Hematopoietic multipotent progenitor cell treated with erythropoietin and hydrocortisone succinate and interleukin-3 and kit ligand, for 15 days (in vitro differentiated cells): Measurements from ENCODE around the gene MBOAT1.
"Not testable (repeated sequence)": the region's sequence is repeated elsewhere in the genome, so short reads cannot be mapped to it uniquely, and the experiment has no call there.

Source experiments
- DNase-seq: peaks from one replicate; pipeline ENCODE4 v3.0.0-alpha.2; 2015; ENCODE audit warnings: low spot score

Gene MBOAT1

DNA sequence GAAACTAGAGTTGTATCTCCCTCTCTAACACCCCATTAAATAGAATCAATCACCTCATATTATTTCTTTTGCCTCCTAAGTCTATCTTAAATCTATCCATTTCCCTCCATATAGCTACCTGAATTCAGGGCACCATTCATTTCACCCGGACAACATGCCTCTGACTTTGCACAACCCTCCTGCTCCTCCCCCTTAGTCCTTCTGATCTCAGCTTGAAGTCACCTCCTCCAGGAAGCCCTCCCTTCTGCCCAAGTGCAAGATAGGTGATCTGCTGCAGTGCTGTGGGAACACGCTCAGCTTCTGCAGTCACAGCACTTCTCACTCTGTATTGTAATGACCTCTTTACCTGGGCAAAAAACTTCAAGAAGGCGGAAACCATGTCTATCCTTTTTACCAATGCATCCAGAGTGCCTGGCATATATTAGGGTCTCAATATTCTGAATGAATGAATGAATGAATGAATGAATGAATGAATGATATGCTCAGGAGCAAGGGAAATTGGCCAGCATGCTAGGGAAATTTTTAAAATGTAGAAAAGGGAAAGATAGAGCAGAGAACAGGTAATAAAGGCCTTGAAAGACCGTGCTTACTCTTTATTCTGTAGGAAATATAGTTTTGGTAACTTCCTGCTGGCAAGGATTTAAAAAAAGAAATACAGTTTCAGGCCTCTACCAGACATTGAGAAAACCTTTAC, 41.7 kb downstream of the MBOAT1 start:
- no peak for DNase-seq

DNA sequence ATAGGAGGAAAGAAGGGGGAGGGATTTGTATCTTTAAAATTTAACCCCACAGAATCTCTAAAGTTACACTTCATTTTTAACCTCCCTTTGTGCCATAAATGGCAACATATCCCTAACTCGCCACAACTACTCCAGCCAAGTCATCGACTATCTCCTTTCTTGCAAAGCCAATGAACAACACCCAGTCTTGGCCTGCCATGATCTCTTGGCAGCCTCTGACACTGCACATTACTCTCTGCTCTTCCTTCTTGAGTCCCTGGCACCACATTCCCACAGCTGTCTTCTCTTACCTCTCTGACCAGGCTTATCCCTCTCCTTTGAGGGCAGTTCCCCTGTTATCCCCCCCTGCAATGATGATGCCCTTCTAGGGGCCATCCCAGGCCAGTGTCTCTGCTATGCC, 42.5 kb downstream of the MBOAT1 start:
- DNase-seq, result no peak

DNA sequence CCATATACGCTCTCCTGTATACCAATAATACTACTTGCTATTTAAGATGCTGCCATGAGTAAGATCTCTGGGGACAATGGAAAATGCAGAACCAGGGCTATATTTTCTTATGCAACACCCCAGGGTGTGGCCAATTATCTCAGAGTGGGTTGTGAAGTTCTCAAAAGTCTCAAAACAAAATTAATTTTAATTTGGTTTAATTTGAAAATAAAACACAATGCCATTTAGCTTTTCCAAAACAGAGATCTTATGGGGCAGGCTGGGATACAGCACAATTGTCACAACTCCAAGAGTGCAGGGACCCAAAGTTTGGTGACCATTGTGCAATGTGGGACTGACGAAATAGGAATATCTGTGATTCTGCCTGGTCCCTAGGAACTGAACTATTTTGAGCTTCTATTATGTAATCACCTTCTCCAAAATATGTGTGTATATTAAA, 43.1 kb downstream of the MBOAT1 start:
- DNase-seq, result no peak

DNA sequence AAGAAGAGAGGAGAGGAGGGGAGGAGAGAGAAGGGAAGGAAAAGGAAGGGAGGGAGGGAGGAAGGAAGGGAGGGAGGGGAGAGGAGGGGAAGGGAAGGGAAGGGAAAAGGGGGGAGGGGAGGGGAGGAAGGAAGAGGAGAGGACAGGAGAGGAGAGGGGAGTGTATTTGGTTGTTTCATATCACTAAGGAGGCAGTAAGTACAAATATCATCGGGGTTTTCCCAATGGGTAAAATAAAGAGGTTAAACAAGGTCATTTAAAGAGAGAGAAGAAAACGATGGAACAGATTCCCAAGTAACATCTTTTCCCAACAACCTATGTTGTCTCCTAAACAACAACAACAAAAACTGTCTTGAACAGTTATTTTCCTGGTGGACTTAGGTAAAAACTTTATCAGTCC, 43.6 kb downstream of the MBOAT1 start:
- DNase-seq, result no peak

DNA sequence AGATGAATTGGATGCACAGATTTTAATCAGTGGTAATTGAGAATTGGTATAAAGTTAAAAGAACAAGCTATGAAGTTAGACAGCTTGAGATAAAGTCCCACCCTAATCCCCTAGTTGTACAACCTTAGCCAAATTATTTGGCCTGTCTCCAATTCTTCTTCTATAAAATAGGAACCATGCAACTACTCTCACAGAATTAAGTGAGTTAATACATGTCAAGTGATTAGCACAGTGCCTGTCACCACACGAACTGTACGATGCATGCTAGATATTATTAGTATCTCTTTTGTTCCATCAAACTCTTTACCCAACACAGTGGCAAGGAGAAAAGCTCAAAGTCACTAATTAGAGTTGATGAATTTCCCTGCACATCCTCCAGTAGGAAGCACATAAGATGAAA, 44.7 kb downstream of the MBOAT1 start:
- DNase-seq, result no peak

DNA sequence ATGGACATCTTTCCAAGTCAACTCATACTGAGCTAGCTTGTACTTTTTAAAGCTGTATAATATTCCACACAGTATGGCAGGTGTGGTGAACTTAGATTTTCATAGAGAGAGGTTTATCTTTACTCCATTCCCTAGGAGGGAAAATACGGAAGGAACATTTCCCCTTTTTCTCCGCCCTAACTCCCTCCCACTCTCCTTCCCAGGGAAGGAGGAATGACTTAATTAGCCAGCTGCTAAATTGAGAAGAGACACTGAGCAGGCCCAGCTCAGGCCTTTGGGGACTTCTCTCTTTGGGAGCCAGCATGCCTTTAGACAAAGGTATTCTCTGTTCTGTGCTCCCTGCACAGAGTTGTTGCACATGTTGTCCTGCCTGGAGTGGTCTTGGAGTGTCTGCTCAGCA, 46.1 kb downstream of the MBOAT1 start:
- no peak for DNase-seq

DNA sequence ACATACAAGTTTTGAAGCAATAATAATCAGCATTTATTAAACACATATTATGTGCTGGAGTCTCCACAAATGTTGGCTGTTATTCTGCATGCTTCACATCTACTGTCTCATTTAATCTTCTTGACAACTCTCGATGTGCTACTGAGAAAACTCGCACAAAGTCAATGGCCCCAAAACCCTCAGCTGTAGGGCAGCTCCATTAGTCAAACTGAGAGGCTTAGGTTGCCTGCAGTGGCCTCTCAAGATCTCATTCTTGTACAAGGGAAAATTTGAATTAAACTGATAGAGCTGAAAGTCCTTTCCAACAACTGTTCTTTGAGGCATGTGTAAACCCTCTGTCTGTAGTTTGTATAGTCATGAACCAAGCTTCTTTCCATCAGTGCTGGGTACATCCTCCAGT, 49.8 kb downstream of the MBOAT1 start:
- no peak for DNase-seq

DNA sequence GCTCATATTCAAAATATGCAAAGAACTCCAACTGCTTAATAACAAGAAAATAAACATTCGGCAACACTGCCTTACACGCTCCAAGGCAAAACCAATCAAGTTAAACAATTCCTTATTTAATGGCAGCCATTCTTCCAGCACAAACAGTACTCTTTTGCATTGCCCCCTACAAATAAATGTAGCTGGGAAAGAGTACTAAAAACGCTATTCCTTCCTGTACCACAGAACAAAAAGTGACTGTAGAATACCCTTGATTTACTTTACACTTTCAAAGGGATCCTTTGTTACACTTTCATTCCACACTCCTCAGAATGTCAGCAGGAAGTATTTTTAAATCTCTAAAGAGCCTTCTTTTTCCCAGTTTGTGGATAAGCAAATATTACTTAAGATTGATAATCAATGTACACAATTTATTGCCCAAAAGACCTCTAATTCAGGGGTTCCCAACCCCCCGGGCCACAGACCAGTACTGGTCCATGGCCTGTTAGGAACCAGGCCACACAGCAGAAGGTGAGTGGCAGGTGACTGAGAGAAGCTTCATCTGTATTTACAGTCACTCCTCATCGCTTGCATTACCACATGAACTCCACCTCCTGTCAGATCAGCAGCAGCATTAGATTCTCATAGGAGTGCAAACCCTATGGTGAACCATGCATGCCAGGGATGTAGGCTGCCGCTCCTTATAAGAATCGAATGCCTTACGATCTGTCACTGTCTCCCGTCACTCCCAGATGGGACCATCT, 51.6 kb downstream of the MBOAT1 start:
- DNase-seq, result no peak

DNA sequence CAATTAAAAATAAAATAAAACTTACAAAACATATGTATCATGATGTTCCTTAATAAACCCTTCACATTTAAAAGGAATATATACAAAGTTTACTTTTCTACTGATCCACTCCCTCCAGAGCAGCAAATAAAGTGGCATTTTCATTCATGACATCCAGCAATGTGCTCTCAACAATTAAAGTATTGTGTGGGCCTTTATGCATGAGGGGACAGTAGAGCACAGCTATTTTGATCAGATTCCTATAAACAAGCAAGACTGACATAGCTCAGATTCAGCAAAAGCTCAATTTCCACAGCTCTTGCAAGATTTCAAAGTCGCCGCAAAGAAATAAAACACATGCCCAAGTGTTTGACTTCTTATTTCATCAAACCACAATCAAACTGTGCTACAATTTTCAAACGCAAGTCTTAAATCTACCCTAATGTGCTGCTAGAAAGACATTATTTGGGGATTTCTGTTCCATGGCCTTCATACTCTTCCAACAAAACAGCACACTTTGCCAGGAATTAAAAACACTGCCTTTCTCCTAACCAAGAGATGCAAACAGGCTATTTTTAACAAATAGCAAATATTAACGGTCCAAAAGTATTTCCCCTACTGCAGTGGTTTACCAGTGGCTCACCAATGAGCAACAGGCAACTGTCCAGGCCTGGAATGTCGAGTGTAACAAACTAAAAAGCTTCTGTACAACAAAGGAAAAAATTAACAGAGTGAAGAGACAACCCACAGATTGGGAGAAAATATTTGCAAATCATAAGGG, 52.3 kb downstream of the MBOAT1 start:
- DNase-seq, result no peak

DNA sequence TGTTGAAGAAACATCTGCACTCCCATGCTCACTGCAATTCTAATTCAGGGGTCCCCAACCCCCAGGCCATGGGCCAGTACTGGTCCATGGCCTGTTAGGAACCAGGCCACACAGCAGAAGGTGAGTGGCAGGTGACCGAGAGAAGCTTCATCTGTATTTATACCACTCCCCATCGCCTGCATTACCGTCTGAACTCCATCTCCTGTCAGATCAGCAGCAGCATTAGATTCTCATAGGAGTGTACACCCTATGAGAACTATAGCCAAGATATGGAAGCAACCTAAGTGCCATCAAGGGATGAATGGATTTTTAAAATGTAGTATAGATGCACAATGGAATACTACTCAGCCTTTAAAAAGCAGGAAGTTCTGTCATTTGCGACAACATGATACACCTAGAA, 53.2 kb downstream of the MBOAT1 start:
- no peak for DNase-seq

DNA sequence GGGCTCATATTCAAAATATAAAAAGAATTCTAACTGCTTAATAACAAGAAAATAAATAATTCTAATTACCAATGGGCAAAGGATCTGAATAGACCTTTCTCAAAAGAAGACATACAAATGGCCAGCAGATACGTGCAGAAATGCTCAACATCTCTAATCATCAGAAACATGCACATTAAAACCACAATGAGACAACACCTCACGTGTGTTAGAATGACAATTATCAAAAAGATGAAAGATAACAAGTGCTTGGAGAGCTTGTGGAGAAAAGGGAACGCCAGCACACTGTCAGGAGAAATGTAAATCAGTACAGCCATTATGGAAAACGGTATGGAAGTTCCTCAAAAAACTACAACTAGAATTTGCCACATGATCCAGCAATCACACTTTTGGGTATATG, 53.6 kb downstream of the MBOAT1 start:
- DNase-seq, result no peak

DNA sequence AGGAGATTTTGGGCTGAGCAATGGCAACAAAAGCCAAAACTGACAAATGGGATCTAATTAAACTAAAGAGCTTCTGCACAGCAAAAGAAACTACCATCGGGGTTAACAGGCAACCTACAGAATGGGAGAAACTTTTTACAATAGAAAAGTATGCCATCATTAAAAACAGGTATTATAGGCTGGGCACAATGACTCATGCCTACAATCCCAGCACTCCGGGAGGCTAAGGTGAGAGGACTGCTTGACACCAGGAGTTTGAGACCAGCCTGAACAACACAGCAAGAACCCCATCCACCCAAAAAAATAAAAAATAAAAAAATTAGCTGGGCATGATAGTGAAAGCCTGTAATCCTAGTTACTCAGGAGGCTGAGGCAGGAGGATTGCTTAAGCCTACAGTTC, 55.4 kb downstream of the MBOAT1 start:
- DNase-seq, result no peak

DNA sequence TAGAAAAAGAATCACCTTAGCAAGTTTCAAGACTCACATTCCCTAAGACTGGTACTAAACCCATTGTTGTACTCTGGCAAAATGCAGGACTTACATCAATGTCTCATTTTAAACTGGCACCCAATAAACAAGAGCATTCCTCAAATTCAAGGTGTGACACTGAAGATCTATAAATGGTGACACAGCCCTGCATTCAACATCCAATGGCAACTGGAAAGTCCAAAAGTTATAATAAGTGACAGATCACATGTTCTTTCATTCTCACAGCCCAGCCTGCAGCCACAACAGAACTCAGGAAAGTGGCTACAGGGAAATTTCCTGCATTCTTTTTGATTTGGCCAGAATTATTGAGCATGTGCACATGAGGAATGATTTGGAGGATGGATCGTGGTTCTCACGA, 57.5 kb downstream of the MBOAT1 start:
- no peak for DNase-seq

DNA sequence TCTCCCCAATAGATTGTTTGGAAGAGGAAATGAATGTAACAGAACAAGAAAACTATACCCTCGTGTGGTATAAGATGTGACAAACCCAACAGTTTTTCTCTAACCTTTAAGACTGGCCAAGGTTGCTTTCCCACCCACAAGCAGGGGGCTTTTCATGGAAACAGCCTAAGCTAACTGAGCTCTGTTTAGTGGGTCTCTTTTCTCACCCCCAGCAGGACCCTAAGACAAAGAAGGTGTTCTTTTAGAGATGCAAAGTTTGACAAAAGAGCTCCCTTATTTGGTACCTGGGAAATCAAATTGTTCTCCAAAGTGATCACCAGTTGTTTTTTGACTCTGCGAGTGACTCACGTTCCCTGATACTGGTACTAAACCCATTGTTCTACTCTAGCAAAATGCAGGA, 59.1 kb downstream of the MBOAT1 start:
- DNase-seq, result no peak

DNA sequence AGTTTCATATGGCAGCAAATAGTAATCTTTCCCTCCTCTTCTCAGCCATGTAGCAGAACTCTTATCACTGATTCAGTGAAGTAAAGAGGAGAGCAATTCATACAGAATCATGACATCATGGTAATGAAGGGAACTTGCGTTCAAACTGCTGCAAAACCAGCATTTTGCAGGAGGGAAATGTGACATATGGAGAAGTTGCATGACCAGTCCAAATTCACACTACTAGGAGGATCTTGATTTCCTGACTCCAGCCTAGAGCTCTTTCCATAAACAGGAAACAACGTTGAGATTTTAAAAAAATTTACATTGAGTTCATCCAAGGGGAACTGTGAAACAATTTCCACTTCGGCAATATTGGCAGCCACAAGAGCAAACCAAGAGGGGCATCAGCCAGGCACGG, 63.8 kb downstream of the MBOAT1 start:
- no peak for DNase-seq

DNA sequence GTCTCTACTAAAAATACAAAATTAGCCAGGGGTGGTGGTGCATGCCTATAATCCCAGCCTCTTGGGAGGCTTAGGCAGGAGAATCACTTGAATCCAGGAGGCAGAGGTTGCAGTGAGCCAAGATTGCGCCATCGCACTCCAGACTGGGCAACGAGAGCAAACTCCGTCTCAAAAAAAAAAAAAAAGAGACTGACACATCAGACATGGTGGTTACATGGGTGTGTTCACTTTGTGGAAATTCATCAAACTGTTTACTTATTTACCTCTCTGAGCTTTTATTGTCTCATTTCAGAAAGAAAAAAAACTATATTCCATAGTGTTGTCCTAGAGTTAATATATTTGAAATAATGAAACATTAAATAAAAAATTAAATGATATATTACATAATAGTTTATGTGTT, 64.8 kb downstream of the MBOAT1 start:
- DNase-seq, result no peak

DNA sequence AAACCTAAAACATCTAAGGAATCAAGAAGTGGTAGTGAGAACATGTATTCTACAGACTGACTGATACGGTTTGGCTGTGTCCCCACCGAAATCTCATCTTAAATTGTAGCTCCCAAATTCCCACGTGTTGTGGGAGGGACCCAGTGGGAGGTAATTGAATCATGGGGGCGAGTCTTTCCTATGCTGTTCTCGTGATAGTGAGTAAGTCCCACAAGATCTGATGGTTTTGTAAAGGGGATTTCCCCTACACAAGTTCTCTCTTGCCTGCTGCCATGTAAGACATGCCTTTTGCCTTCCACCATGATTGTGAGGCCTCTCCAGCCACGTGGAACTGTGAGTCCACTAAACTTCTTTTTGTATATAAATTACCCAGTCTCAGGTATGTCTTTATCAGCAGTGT, 65.4 kb downstream of the MBOAT1 start:
- DNase-seq, result not testable (repeated sequence)

DNA sequence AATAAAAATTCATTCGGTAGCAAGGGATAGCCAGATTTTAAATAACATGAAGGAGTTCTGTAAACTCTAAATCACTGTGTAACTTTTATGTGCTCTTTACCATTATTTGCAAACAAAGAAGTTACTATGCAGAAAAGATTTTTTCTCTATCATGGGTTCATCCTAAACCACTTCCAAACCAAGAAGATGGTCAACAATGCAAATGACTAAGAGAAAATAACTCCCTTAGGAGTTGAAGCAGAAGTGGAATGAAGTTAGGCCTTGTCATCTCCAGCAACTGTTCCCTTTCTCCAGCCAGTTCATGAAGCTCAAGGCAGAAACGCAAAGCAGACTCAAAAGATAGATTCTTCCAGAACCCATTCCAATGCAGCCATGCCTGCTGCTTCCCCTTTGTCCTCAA, 66.0 kb downstream of the MBOAT1 start:
- DNase-seq, result no peak

DNA sequence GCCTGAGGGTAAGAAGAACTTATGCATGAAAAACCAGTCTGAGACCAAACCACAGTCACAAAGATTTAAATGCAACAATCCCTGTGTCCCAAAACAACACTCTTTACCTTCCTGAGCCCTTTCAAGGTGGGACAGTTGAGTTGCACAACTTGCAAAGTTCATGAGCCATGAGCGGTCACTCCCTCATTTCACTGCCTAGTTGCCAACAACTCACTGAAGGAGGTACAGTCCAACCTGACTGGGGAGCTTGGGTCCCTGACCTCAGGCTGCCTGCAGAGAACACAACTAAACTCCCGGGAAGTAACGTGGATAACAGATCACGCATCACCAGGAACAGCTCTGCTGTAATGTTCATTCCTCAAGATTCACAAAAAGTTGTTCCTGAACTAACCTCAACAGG, 69.4 kb downstream of the MBOAT1 start:
- no peak for DNase-seq

DNA sequence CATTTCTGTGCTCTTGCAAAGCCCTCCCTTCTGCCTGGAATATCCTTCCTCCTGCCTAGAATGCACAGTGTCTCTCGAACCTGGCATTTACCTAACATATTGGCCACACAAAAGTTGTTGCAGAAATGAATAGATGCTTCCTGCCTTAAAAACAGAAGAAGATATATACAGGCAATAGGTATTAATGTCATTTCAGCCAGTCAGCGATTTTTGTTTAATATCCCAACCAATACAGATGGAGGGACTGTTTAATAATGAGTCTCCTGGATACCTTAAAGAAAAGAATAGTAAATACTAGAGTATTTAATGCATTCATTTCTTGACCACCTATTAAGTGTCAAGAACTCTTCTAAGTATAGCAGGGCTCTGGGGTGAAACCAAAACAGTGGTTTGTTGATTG, 70.3 kb downstream of the MBOAT1 start:
- DNase-seq, result no peak

DNA sequence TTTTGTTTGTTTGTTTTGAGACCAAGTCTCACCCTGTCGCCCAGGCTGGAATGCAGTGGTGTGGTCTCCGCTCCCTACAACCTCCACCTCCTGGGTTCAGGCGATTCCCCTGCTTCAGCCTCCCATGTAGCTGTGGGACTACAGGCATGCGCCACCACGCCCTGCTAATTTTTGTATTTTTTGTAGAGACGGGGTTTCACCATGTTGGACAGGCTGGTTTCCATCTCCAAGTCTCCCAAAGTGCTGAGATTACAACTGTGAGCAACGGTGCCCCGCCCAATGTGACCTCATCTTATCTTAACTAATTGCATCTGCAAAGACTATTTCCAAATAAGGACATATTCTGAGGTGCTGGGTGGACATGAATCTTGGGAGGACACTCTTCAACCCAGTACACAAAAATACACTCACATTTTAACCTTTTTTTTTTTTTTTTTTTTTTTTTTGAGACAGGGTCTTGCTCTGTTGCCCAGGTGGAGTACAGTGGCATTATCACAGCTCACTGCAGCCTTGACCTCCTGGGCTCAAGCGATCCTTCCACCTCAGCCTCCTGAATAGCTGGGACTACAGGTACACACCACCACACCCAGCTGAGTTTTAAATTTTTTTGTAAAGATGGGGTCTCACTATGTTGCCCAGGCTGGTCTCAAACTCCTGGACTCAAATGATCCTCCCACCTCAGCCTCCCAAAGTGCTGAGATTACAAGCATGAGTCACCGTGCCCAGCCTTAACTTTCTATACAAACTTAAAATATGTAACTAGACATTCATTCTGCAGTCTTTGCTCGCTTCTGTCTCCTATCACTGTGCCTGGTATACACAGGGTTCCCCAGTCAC, 72.9 kb downstream of the MBOAT1 start:
- DNase-seq, result not testable (repeated sequence)

DNA sequence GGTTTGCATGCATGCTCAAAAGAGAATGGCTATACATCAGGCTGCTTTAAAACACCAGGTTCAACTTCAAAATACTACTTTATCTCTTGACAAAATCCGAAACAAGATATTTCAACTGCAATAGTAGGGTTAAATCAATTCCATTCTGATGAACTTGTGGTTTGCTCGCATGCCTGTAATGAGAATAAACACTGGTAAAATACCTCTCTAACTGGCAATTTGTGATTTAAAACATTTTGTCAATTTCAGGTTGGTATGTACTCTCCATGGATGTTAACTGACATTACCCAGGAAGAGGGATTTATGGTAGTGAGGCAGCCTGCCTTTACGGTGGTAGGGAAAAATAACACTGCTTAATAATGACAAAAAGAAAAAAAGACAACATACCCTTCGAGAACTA, 74.4 kb downstream of the MBOAT1 start:
- no peak for DNase-seq
